ENCODE measurements around the gene DSE.

The DSE gene

DNA sequence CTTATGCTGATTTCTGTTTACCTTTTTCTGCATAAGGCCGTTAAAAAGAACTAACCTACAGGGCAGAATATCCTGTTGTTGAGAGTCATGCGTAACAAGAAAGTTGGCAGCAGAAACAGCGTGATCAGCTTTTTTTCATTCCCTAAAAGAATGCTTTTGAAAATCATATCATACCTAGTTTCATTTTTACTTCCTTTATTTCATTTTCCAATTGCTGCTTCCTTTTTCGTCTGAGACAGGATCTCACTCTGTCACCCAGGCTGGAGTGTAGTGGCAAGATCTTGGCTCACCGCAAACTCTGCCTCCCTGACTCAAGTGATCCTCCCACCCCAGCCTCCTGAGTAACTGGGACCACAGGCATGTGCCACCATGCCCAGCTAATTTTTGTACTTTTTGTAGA is 94.5 kb downstream of the DSE start:
- Mint-ChIP-seq H3K9me3 (peaks cover 3% of the 10 kb centered on the region), H3K27me3 (ENCODE audit: low read depth) (no peaks in the 10 kb centered on the region), H3K4me3 (peak overlapping the region; percentile 56), H3K36me3 (ENCODE audit: low read depth) (peaks cover 19% of the 10 kb centered on the region), H3K4me1 (ENCODE audit: low read depth) (peaks cover 56% of the 10 kb centered on the region), H3K27ac (peak overlapping the region; percentile 33)

- Mint-ChIP-seq H3K4me3 (no peak overlapping the region), H3K36me3 (ENCODE audit: low read depth) (peaks cover 19% of the 10 kb centered on the region), H3K9me3 (peaks cover 3% of the 10 kb centered on the region), H3K27ac (no peak overlapping the region), H3K27me3 (ENCODE audit: low read depth) (no peaks in the 10 kb centered on the region), H3K4me1 (ENCODE audit: low read depth) (peaks cover 42% of the 10 kb centered on the region)
Measured at GRCh38 chr6:116467096-116467495, 96.3 kb downstream of the DSE start.

DNA sequence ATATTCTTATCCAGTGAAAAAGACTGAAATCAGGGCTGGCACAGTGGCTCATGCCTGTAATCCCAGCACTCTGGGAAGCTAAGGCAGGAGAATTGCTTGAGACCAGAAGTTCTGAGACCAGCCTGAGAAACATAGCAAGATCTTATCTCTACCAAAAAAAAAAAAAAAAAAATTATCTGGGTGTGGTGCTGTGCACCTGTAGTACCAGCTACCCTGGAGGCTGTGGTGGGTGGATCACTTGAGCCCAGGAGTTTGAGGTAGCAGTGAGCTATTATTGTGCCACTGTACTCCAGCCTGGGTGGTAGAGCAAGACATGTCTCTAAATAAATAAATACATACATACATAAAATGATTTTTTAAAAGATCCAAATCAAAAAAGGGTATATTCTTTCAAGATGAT is 96.8 kb downstream of the DSE start:
- H3K36me3 Mint-ChIP-seq (ENCODE audit: low read depth), result peaks cover 19% of the 10 kb centered on the region
- H3K27ac Mint-ChIP-seq, result no peak overlapping the region
- H3K9me3 Mint-ChIP-seq, result peaks cover 3% of the 10 kb centered on the region
- H3K27me3 Mint-ChIP-seq (ENCODE audit: low read depth), result no peaks in the 10 kb centered on the region
- peaks cover 41% of the 10 kb centered on the region for H3K4me1 Mint-ChIP-seq (ENCODE audit: low read depth)
- no peak overlapping the region for H3K4me3 Mint-ChIP-seq

DNA sequence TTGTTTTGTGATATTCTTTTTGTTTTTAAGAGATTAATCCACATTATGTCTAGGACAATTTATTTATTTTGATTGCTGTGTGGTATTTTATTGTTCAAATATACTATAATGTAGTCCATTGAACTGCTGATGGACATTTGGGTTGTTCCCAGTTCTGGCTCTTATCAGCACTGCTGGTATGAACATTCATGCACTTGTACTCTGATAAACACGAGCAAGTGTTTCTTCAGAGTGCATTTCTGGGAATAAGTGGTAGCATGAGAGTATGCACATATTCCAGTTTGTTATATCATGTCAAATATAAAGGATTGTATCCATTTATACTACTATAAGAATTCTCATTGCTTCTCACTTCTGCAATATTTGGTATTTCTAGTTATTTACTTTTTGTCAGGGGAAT is 97.5 kb downstream of the DSE start:
- Mint-ChIP-seq H3K36me3 (ENCODE audit: low read depth) (peaks cover 12% of the 10 kb centered on the region), H3K27me3 (ENCODE audit: low read depth) (no peaks in the 10 kb centered on the region), H3K4me3 (no peak overlapping the region), H3K27ac (no peak overlapping the region), H3K9me3 (peaks cover 3% of the 10 kb centered on the region), H3K4me1 (ENCODE audit: low read depth) (peaks cover 34% of the 10 kb centered on the region)

- Mint-ChIP-seq H3K4me3 (no peak overlapping the region), H3K36me3 (ENCODE audit: low read depth) (peaks cover 3% of the 10 kb centered on the region), H3K9me3 (peaks cover 3% of the 10 kb centered on the region), H3K27ac (no peak overlapping the region), H3K4me1 (ENCODE audit: low read depth) (peaks cover 37% of the 10 kb centered on the region), H3K27me3 (ENCODE audit: low read depth) (no peaks in the 10 kb centered on the region)
Measured at GRCh38 chr6:116471531-116471930, 100.8 kb downstream of the DSE start.

- H3K27me3 Mint-ChIP-seq (ENCODE audit: low read depth), result no peaks in the 10 kb centered on the region
- H3K4me3 Mint-ChIP-seq, result no peak overlapping the region
- H3K4me1 Mint-ChIP-seq (ENCODE audit: low read depth), result peaks cover 31% of the 10 kb centered on the region
- H3K9me3 Mint-ChIP-seq, result peaks cover 7% of the 10 kb centered on the region
- no peak overlapping the region for H3K27ac Mint-ChIP-seq
- H3K36me3 Mint-ChIP-seq (ENCODE audit: low read depth), result peaks cover 6% of the 10 kb centered on the region
Measured at GRCh38 chr6:116472706-116473105, 102.0 kb downstream of the DSE start.

- peaks cover 4% of the 10 kb centered on the region for H3K36me3 Mint-ChIP-seq (ENCODE audit: low read depth)
- H3K4me3 Mint-ChIP-seq, result peak overlapping the region; percentile 30
- H3K27ac Mint-ChIP-seq, result no peak overlapping the region
- peaks cover 29% of the 10 kb centered on the region for H3K4me1 Mint-ChIP-seq (ENCODE audit: low read depth)
- H3K9me3 Mint-ChIP-seq, result peaks cover 7% of the 10 kb centered on the region
- H3K27me3 Mint-ChIP-seq (ENCODE audit: low read depth), result peaks cover 5% of the 10 kb centered on the region
Measured at GRCh38 chr6:116475141-116475540, 104.4 kb downstream of the DSE start.

DNA sequence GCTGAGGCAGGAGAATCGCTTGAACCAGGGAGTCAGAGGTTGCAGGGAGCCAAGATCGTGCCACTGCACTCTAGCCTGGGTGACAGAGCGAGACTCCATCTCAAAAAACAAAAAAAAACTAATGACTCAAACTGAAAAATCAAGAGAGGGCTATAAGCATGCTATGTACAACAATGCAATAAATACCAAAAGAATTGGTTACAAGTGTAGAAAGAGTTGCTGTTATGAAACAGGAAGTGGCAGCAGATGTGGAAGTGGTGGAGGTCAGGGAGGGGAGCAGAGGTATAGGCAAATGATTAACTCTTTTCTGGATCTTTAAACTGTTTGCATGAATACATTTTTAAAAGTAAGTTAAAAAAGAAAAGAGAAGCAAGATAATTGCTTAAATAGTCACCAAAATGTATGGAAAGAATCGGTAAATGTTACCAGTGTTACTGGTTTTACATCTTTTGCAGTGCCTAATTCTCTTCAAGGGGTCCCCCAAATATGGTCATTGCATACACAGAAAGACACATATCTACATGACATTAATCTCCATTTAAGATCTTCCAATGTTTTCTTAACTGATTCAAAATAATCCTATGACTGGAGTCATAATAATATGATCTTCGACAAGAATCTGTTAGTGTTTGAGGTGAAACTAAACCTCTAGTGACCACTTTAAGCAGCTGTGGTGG is 105.4 kb downstream of the DSE start:
- Mint-ChIP-seq H3K27ac (peak overlapping the region; percentile 75), H3K36me3 (ENCODE audit: low read depth) (peaks cover 4% of the 10 kb centered on the region), H3K27me3 (ENCODE audit: low read depth) (peaks cover 12% of the 10 kb centered on the region)

GRCh38 chr6:116482780-116483179 is 112.0 kb downstream of the DSE start:
- H3K36me3 Mint-ChIP-seq (ENCODE audit: low read depth), result no peaks in the 10 kb centered on the region

More for the DNA sequence above, 105.4 kb downstream of the DSE start:
- peak overlapping the region; percentile 3 for H3K4me3 Mint-ChIP-seq
- H3K4me1 Mint-ChIP-seq (ENCODE audit: low read depth), result peaks cover 29% of the 10 kb centered on the region
- peaks cover 7% of the 10 kb centered on the region for H3K9me3 Mint-ChIP-seq

GRCh38 chr6:116483616-116484015 is 112.9 kb downstream of the DSE start:
- Mint-ChIP-seq H3K4me1 (ENCODE audit: low read depth) (no peaks in the 10 kb centered on the region), H3K36me3 (ENCODE audit: low read depth) (no peaks in the 10 kb centered on the region)

More at GRCh38 chr6:116482780-116483179, 112.0 kb downstream of the DSE start:
- H3K4me1 Mint-ChIP-seq (ENCODE audit: low read depth), result no peaks in the 10 kb centered on the region
- H3K9me3 Mint-ChIP-seq, result peaks cover 3% of the 10 kb centered on the region
- H3K27me3 Mint-ChIP-seq (ENCODE audit: low read depth), result peaks cover 58% of the 10 kb centered on the region
- H3K27ac Mint-ChIP-seq, result no peak overlapping the region
- no peak overlapping the region for H3K4me3 Mint-ChIP-seq

DNA sequence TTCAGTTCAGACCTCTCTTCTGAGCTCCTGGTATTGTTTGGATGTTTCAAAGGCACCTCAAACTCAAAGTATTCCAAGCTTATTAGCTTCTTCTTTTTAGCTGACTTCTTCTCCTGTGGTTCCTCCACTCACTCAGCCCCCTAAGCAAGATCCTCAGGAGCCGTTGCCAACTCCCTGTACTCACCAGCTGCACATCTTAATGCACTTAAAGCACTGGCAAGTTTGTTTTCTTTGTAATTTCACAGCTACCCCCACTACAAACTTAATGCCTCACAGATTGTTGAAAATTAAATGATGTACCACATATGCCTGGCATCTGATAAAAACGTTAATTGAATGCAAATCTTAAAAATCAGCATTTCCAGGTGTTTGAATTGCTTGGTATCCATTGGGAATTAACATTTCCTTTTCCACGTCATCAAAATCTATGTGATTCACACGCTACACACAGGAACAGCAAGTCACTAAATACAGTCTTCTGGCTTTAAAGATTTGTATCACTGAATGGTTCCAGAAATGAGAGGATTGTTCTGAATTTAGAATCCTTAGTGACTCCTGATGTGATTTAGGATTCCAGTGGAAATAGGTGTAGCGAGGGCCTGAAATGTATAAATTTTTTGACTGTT is 114.9 kb downstream of the DSE start:
- peaks cover 1% of the 10 kb centered on the region for H3K36me3 Mint-ChIP-seq (ENCODE audit: low read depth)
- peaks cover 67% of the 10 kb centered on the region for H3K27me3 Mint-ChIP-seq (ENCODE audit: low read depth)
- H3K27ac Mint-ChIP-seq, result no peak overlapping the region
- peaks cover 11% of the 10 kb centered on the region for H3K9me3 Mint-ChIP-seq
- no peaks in the 10 kb centered on the region for H3K4me1 Mint-ChIP-seq (ENCODE audit: low read depth)
- H3K4me3 Mint-ChIP-seq, result no peak overlapping the region

More at GRCh38 chr6:116483616-116484015, 112.9 kb downstream of the DSE start:
- Mint-ChIP-seq H3K27me3 (ENCODE audit: low read depth) (peaks cover 57% of the 10 kb centered on the region), H3K27ac (no peak overlapping the region), H3K4me3 (no peak overlapping the region), H3K9me3 (peaks cover 1% of the 10 kb centered on the region)

GRCh38 chr6:116491610-116492330 is 121.0 kb downstream of the DSE start:
- Mint-ChIP-seq H3K27me3 (ENCODE audit: low read depth) (peaks cover 40% of the 10 kb centered on the region), H3K4me1 (ENCODE audit: low read depth) (no peaks in the 10 kb centered on the region), H3K9me3 (peaks cover 25% of the 10 kb centered on the region), H3K36me3 (ENCODE audit: low read depth) (peaks cover 1% of the 10 kb centered on the region), H3K4me3 (no peak overlapping the region), H3K27ac (no peak overlapping the region)

- H3K27me3 Mint-ChIP-seq (ENCODE audit: low read depth), result peaks cover 38% of the 10 kb centered on the region
- H3K4me1 Mint-ChIP-seq (ENCODE audit: low read depth), result no peaks in the 10 kb centered on the region
- H3K4me3 Mint-ChIP-seq, result no peak overlapping the region
- peaks cover 25% of the 10 kb centered on the region for H3K9me3 Mint-ChIP-seq
- peaks cover 1% of the 10 kb centered on the region for H3K36me3 Mint-ChIP-seq (ENCODE audit: low read depth)
- H3K27ac Mint-ChIP-seq, result no peak overlapping the region
Measured at GRCh38 chr6:116492331-116493067, 121.8 kb downstream of the DSE start.

All from T-helper 1 cell treated with Interleukin-12 subunit alpha and Interleukin-12 subunit beta and Interleukin-4 antibody, amounts not matched to agents 30 μg/mL and 1 μg/mL, for 36 hours (primary cell).